ENCODE results near the gene ARMH3. TPM values are rescaled to one million over a fixed set of nuclear protein-coding genes. Genes with fewer than 3 reads are reported as not detected.
"Not testable (repeated sequence)": the region's sequence is repeated elsewhere in the genome, so short reads cannot be mapped to it uniquely, and the experiment has no call there.

Gene ARMH3
- total RNA-seq, 1 experiment from 2014 or later, result 8.4 TPM

GRCh38 chr10:102045292-102045691, 10.7 kb downstream of the ARMH3 start:
- no peak for DNase-seq (ENCODE audit: low spot score)

DNA sequence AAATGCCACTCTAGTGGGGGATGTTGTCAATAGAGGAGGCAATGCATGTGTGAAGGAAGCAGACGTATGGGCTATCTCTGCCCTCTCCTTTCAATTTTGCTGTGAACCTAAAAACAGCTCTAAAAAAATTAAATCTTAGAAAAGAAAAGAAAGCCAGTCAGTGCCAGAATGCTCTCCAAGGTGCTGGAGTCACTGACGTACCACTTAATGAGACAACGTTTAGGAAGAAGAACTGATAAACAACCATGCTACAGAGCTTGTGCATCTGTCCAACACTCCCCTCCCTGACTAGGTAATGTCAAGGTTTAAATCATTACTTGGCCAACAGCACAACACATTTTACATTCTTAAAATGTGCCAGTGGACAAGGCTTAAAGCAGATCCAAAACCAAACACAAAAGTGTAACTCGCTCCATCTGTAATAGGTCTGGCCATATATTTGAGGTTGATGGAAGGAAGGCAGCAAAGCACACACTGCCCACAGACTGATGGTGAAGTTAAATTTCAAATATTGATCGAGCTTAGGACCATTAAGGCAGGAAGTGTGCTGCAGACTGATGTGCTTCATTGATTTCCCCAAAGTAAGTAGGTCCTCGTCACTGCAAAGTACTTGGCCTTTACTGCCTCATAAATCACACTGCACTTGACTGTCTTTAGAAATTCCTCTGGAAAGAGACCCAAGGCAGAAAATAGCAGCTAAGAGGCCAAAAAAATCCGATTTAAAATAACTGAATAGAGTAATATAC, 15.5 kb downstream of the ARMH3 start:
- no peak for DNase-seq (ENCODE audit: low spot score)

DNA sequence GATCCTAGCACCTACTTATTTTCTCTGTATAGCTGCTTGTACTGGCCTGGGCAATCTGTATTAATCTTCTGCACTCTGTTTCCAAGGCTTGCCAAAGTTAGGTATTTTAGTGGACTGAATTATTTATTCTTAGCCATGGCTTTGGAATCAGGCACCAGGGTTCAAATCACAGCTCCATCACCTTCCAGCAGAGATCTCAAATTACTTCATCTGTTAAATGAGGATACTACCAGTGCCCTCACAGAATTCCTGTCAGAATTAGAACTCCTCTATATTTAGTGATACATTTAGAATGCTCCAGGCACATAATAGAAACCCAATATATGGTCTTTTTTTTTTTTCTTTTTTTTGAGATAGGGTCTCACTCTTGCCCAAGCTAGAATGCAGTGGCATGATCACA, 17.6 kb downstream of the ARMH3 start:
- DNase-seq (ENCODE audit: low spot score), result no peak

DNA sequence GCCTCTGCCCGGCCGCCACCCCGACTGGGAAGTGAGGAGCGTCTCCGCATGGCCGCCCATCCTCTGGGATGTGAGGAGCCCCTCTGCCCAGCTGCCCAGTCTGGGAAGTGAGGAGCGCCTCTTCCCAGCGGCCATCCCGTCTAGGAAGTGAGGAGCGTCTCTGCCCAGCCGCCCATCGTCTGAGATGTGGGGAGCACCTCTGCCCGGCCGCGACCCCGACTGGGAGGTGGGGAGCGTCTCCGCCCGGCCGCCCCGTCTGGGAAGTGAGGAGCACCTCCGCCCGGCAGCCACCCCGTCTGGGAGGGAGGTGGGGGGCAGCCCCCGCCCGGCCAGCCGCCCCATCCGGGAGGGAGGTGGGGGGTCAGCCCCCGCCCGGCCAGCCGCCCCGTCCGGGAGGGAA, 20.2 kb downstream of the ARMH3 start:
- not testable (repeated sequence) for DNase-seq (ENCODE audit: low spot score)

- DNase-seq (ENCODE audit: low spot score), result no peak
These were observed 22.2 kb downstream of the ARMH3 start for GRCh38 chr10:102033787-102034186.

GRCh38 chr10:102027261-102027660, 28.7 kb downstream of the ARMH3 start:
- no peak for DNase-seq (ENCODE audit: low spot score)

DNA sequence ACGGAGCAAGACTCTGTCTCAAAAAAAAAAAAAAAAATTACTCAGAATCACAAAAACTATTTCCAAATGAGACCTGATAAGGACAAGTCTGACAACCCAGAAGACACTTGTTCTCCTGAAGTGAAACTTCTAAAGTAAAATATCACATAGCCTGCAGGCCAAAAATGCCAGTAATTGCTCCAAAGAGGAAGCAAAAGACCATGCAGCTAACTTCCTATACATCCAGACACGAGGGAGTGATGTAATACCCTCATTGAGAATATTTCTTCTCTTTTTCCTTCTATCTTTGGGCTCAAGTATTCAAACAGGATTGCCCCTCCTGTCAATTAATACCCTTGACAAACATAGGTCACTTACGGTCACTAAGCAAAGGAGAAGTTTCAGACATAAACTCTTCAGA, 31.2 kb downstream of the ARMH3 start:
- no peak for DNase-seq (ENCODE audit: low spot score)

GRCh38 chr10:102020938-102021337, 35.0 kb downstream of the ARMH3 start:
- no peak for DNase-seq (ENCODE audit: low spot score)

GRCh38 chr10:102017295-102017694, 38.7 kb downstream of the ARMH3 start:
- DNase-seq (ENCODE audit: low spot score), result no peak

GRCh38 chr10:102016416-102016815, 39.6 kb downstream of the ARMH3 start:
- DNase-seq (ENCODE audit: low spot score), result no peak

DNA sequence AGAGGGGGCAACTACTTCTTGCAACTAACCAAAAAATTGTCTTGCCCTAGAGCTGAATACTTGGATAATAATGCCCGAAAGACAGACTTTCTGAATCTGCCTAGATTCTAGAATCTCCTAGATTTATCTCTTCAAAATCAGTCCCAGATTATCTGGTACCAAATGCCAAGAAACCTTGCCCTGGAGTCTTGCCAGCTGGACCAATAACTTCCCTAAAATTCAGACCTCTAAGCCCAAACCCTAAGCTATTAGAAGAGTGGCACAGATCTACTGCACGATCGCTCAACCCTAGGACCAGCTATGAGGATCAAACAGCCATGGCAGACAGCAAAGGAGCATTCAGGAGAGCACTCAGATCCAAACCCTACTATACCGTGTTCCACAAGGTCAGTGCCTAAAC, 45.0 kb downstream of the ARMH3 start:
- no peak for DNase-seq (ENCODE audit: low spot score)

GRCh38 chr10:102009801-102010425, 46.1 kb downstream of the ARMH3 start:
- DNase-seq (ENCODE audit: low spot score), result peak; percentile 83

DNA sequence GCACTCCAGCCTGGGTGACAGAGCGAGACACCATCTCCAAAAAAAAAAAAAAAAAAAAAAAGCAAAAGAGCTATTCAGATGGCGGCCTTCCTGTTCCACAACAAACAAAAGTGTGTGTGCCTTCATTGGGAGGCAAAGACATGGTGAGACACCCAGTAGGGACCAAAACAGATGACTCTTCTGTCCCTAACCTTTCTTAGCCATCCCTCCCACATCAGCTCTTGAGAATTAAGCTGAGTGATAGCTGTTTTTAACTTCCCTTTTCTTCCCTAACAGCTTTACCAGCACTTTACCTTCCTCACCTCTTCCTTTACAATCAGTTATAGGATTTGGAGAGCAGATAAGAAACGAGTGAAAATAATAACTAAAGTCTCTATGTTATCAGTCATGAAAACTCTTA, 48.2 kb downstream of the ARMH3 start:
- DNase-seq (ENCODE audit: low spot score), result no peak

DNA sequence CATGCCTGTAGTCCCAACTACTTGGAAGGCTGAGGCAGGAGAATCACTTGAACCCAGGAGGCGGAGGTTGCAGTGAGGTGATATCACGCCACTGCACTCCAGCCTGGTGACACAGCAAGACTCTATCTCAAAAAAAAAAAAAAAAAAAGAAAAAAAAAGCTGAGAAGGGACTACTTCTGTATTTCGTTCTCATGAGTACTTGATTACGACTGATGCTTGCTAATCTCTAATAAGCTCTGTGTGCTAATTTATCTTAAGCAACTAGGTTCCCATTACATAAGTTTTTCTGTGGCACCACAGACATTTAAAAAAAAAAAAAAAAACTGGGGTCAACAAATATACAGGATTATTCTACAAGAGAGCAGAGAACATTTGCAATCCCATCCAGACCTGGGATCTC, 48.9 kb downstream of the ARMH3 start:
- not testable (repeated sequence) for DNase-seq (ENCODE audit: low spot score)

DNA sequence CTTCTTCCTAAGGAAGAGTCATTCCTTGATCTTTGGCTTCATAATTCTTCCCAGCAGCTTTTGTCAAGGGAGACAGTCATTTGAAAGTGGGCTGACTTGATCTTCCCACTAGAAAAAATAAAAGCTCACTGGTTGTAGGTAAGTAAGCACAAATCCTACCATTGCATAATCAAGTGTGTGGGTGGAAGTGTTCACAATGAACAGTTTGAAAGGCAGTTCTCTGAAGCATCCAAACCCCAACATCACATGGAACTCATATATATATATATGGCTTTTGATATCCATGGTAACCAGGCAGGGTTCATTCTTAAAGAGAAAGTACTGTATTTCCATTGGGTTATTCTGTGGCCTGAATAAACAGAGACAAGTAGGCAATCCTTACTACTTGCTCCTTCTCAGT, 51.6 kb downstream of the ARMH3 start:
- no peak for DNase-seq (ENCODE audit: low spot score)

GRCh38 chr10:102003541-102003940, 52.4 kb downstream of the ARMH3 start:
- DNase-seq (ENCODE audit: low spot score), result no peak

- no peak for DNase-seq (ENCODE audit: low spot score)
These were observed 54.4 kb downstream of the ARMH3 start for GRCh38 chr10:102001435-102002068.

GRCh38 chr10:101997803-101998202, 58.2 kb downstream of the ARMH3 start:
- DNase-seq (ENCODE audit: low spot score), result no peak

DNA sequence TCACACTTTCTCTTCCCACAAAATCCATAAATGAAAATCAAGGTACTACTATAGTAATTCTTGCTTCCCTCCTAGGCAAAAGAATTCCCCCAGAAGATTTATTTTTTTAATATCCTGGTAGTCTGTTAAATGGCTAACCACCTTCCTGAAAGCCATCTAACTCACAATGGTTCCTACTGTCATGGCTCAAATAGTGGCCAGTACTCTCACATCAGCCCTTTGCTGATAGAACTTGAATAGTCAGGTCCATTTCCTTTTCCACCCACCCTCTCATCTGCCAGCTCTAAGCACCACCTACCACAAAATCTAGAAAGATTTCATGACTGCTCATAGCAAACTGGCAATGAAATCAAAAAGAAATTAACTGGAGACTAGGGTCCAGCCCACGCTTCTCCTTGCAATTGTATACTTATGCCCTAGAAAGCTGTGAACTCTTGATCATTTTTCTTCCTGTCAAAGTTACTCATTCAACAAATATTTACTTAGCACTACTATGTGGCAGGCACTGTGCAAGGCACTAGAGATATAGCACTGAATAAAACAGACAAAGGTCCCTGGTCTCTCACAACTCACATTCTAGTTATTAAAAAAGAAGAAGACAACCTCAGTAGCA, 60.4 kb downstream of the ARMH3 start:
- DNase-seq (ENCODE audit: low spot score), result peak; percentile 68

DNA sequence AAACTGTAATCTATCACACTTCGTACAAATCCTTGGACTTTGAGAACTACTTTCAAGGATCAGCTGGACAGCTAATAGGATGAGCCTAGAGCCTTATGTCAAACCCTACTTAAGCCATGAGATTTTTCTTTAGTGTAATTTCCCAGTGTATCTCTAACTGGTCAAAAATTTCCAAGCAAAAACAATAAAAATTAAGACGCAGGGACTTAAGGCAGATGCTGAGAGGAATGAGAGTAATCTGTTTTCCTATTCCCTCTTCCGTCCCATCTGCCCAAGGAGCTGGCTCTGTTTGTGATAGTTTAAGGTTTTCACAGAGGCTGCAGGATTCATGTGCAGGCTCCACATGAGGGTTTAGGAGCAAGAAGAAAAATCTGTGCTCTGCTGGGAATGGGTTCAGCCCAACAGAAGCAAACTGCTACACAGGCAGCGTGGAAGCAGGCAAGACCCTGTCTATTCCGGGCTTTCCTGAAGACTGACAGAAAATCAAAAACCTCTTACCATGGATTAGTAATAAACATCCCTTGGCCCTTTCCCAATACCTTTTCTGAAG, 62.2 kb downstream of the ARMH3 start:
- no peak for DNase-seq (ENCODE audit: low spot score)

DNA sequence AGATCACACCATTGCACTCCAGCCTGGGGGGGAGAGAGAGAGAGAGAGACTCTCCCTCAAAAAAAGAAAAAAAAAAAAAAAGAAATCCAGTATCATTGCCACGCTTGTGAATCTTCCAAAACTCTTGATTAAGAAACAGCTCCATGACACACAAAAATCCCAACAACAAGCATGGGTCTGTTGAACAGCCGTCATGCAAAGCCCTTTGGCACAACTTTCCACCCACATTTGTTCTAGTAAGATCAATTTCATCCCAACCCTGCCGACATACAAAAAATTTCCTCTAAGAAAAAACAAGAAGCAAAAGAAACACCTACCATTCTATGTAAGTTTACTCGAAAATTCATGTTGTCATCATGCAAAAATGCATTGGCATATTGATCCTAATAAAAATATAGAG, 62.8 kb downstream of the ARMH3 start:
- DNase-seq (ENCODE audit: low spot score), result no peak

DNA sequence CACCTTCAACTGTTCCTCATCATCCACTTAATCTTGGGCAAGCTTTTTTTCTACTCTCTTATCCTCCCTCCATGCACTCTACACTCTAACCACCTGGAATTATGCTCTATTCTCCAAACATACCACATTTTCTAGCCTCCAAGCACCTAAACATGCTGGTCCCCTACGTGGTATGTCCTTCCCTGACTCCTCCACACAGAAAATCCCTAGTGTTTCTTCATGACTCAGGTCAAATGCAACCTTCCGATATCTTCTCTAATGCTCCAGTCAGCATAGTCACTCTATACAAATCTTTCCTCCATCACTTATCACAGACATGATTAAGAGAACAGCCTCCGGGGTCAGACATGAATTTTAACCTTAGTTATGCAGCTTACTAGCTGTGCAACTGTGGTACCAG, 68.8 kb downstream of the ARMH3 start:
- no peak for DNase-seq (ENCODE audit: low spot score)
